GM12865 (cell line): Measurements from ENCODE around the gene DIDO1.

Source experiments
- DNase-seq: peaks from one replicate; pipeline ENCODE4 v3.0.0; 2010; ENCODE audit warnings: low read depth
- H3K4me3 ChIP-seq: 2 replicates; pipeline ENCODE4 v1.5.1; 2011; ENCODE audit warnings: mild to moderate bottlenecking, low read depth, low read length, control low read depth
- TF ChIP-seq, protein P1 (sequence below): IDR thresholded peaks from 2 replicates; pipeline ENCODE4 v1.5.1; 2011; ENCODE audit warnings: low read length, control low read depth, low read depth, inconsistent platforms; ENCODE audit not compliant: insufficient read depth; ENCODE audit errors: missing control alignments

The DIDO1 gene

DNA sequence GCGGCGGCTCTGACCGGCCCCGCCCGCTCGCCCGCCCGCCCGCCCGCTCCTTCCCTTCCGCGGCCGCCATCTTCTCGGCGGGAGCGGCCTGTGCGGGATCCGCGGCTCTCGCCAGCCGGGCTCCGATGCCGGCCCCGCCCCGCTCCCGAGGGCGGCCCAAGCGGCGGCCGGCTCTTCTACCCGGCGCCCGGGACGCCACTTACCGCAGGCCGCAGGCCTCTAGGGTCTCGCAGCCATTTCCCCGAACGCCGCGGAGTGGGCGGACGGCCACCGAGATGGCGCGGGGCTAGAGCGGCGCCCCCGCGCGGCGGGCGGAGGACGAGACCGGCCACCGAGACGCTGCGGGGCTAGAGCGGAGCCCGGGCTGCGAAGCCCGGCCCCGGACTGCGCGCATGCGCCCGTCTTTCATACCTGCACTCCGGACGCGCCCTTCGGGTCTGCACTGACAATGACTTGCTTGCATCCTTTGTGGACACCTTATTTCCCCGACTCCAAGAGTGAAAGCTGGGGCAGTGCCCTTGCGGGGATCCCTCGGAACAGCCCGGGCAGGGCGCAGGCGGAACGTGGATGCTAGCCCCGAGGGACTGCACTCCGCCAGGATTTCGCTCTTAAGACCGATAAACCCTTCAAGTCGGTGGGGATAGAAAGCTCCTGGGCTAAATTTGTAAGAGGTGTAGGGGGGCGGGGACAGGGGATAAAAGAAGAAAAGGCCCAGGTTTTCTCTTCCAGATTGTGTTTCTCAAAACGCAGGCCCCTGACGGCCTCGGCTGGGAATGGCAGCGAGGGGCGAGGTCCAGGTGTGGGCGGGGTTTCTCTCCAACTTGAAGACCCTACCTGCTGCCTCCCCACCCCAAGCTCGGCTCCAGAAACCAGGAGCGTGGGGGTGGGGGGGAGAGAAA is at the start of gene DIDO1:
Gene DIDO1 (minus strand): TSS at position 277 of the 899 bp plus-strand sequence.
- DNase-seq = peak; percentile 95
- TF ChIP-seq, protein P1, sequence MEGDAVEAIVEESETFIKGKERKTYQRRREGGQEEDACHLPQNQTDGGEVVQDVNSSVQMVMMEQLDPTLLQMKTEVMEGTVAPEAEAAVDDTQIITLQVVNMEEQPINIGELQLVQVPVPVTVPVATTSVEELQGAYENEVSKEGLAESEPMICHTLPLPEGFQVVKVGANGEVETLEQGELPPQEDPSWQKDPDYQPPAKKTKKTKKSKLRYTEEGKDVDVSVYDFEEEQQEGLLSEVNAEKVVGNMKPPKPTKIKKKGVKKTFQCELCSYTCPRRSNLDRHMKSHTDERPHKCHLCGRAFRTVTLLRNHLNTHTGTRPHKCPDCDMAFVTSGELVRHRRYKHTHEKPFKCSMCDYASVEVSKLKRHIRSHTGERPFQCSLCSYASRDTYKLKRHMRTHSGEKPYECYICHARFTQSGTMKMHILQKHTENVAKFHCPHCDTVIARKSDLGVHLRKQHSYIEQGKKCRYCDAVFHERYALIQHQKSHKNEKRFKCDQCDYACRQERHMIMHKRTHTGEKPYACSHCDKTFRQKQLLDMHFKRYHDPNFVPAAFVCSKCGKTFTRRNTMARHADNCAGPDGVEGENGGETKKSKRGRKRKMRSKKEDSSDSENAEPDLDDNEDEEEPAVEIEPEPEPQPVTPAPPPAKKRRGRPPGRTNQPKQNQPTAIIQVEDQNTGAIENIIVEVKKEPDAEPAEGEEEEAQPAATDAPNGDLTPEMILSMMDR = peak; percentile 43
- peak within 1 kb of the TSS; percentile 90 for H3K4me3 ChIP-seq

DNA sequence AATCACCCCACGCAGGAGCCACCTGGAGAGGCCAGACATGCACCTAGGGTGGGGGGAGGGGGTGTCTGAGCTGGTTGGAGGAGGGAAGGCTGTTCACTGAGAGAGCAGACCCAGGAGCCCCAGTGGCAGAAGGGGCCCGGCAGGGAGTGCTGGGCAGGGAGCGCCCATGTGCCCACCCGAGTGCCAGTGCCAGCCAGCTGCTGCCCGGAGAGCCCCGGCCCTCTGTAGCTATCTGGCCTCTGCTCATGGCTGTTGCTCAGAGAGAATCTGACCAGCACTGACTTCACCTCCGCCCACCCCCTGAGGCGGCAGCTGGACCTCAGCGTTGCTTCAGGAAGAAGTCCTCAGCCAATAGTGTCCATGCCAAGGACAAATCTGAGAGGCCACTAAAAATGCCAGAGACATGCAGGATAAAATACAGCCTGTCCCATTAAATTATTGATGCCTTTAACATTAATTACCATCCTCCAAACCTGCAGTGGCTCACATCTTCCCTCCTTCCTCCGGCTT is 49.0 kb upstream of the DIDO1 start:
- no peak overlapping the region for H3K4me3 ChIP-seq
- DNase-seq = no peak
- TF ChIP-seq, protein P1 = no peak

DNA sequence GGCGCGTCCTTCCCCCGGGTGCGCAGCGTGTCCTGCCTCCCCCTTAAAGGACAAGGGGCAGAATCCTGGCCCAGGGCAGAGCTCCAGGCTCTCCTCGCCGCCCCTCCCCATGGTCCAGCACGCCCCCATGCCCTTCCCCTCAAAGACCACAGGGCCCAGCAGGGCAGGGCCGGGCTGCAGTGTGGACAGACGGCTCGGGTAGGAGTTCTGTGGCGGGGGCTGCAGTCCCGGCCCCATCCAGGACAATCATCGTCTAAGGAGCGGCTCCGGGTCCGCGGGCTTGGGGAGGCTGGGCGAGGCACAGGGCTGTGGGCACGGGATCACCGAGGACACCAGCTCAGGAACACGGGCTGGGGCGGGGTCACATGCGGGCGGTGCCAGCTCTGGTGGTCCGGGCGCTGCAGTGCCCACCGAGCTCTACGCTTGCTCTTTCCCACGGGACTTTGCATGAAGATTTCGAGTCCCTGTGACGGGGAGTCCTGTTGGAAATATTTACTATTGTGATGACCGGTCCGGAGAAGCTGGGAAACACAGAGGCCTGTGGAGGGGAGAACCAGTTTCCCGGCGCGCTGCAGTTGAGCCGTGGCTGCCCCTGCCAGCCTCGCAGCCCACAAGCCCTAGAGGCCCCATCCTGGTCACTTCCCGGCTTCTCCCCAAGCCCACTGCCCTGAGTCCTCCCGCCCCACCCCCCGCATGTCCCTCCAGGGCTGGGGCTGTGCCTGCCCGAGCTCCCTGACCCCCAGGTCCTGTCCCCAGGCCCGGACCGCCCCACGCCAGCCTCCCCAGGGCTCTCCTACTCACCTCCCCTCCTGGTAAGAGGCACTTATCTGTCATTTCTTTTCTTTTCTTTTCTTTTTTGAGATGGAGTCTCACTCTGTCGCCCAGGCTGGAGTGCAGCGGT is 46.8 kb upstream of the DIDO1 start:
- DNase-seq = no peak
- TF ChIP-seq, protein P1 = no peak
- H3K4me3 ChIP-seq = no peak overlapping the region

DNA sequence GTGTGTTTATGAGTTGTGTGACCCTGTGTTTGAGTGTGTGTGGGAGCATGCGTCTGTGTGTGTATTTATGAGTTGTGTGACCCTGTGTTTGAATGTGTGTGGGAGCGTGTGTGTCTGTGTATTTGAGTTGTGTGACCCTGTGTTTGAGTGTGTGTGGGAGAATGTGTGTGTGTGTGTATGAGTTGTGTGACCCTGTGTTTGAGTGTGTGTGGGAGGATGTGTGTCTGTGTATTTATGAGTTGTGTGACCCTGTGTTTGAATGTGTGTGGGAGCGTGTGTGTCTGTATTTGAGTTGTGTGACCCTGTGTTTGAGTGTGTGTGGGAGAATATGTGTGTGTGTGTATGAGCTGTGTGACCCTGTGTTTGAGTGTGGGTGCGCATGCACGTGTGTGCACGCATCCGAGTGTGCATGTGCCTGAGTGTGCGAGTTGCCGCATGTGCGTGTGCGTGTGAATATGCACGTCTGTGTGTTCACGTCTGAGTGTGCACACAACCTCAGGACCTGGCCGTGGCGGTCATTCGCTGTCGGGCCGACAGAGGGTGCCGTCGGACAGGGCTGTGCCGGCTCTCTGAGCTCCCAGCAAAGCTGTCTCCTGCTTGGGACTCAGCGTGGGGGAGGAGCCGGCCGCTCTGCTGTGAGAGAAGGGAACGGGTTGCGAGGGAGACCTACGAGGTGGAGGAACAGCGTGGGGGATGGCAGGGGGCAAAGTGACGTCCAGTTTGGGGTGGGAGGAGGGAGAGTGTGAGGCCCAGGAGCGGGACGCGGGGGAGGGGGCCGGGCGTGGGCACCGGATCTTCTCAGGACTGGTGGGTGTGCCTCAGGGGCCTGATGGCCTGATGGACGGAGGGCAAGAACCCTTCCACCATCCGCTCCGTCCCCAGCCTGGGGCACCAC is 45.9 kb upstream of the DIDO1 start:
- no peak overlapping the region for H3K4me3 ChIP-seq
- peak; percentile 90 for DNase-seq
- TF ChIP-seq, protein P1 = peak; percentile 97

DNA sequence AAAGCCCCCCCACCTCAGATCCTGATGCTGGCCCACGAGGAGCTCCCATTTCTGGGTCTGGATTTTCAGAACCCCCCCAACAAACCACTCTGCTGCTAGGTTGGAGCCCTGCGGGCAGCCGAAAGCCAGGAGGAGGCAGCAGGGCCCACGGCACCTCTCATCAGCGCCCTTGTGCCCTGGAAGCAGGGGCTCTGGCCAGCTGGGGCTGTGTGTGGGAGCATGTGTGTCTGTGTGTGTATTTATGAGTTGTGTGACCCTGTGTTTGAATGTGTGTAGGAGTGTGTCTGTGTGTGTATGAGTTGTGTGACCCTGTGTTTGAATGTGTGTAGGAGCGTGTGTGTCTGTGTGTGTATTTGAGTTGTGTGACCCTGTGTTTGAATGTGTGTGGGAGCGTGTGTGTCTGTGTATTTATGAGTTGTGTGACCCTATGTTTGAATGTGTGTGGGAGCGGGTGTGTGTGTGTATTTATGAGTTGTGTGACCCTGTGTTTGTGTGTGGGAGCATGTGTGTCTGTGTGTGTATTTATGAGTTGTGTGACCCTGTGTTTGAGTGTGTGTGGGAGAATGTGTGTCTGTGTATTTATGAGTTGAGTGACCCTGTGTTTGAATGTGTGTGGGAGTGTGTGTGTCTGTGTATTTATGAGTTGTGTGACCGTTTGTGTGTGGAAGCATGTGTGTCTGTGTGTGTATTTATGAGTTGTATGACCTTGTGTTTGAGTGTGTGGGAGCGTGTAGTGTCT is 45.1 kb upstream of the DIDO1 start:
- TF ChIP-seq, protein P1 = no peak
- no peak for DNase-seq
- no peak overlapping the region for H3K4me3 ChIP-seq
